Suprapubic skin (tissue), 4 donors: ENCODE results near the gene CCDC60.

Experiments
- CTCF ChIP-seq, 2 donors: fragments of 200-600 bp in 1 of 2; fragments of 450-650 bp in 1 of 2; sonication (generic) in 1 of 2; IDR thresholded peaks; one replicate each; pipeline ENCODE4 v1.5.1; 2016 to 2019; ENCODE audit warnings: antibody characterized with exemption in 2 of 2, mild to moderate bottlenecking in 1 of 2, moderate library complexity in 1 of 2
- POLR2A ChIP-seq, 2 donors: fragments of 450-650 bp; IDR thresholded peaks; one replicate each; pipeline ENCODE4 v1.6.1; 2017; ENCODE audit warnings: antibody characterized with exemption in 2 of 2, mild to moderate bottlenecking in 2 of 2, moderate library complexity in 2 of 2
- POLR2AphosphoS5 ChIP-seq, 3 donors: sonication (generic); formaldehyde crosslinking; IDR thresholded peaks; one replicate each; pipeline ENCODE4 v1.6.1; 2017; ENCODE audit warnings: antibody characterized with exemption in 3 of 3

- TF ChIP-seq CTCF (IDR thresholded peaks at IDR 0.05) = no peak
- TF ChIP-seq POLR2A (IDR thresholded peaks at IDR 0.05) = no peak
- TF ChIP-seq POLR2AphosphoS5 (IDR thresholded peaks at IDR 0.05) = no peak
Observed at GRCh38 chr12:119296535-119296934, 38.0 kb upstream of the CCDC60 start.
